ENCODE data around the gene LIMK2. TPM values are rescaled to one million over a fixed set of nuclear protein-coding genes. Genes with fewer than 3 reads are reported as not detected.

LIMK2 gene
- total RNA-seq, 1 donor from 2014 or later, result 48.5 TPM

- intact Hi-C loops (cut with micrococcal nuclease), result no loop called here
Measured at GRCh38 chr22:31241936-31242335, 29.8 kb downstream of the LIMK2 start.

DNA sequence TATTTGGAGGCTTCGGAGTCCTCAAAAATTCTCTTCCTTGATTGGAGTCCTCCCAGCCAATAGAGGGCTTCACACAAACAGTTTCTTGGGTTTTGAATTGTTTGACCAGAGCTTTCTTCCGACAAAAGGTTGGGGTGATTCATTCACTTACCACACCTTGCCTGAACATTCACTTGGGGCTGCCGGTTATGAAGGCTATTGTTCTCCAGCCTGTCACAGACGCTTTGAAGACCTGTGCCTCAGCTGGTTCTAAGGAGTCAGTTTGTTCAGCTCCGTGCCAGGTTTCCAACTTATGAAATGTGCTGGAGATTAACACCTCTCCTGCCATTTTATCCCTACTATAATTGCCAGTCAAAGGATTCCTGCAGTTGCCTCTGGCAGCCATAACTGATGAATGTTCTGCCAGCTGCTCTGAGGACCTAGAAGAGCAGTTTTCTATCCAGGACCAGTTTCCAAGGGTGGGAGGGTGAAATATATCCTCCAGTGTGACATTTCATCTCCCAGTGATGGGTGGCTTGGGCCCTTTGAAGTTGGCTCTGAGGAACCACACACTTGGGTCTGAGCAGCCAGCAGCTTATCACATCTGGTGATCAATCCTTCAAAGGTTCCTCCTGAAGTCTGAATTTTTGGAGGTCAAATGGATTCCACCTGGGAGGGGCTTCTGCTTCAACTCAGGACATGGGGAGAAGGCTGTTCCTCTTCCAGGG, 31.4 kb downstream of the LIMK2 start:
- intact Hi-C loops (cut with micrococcal nuclease), result no loop called here

DNA sequence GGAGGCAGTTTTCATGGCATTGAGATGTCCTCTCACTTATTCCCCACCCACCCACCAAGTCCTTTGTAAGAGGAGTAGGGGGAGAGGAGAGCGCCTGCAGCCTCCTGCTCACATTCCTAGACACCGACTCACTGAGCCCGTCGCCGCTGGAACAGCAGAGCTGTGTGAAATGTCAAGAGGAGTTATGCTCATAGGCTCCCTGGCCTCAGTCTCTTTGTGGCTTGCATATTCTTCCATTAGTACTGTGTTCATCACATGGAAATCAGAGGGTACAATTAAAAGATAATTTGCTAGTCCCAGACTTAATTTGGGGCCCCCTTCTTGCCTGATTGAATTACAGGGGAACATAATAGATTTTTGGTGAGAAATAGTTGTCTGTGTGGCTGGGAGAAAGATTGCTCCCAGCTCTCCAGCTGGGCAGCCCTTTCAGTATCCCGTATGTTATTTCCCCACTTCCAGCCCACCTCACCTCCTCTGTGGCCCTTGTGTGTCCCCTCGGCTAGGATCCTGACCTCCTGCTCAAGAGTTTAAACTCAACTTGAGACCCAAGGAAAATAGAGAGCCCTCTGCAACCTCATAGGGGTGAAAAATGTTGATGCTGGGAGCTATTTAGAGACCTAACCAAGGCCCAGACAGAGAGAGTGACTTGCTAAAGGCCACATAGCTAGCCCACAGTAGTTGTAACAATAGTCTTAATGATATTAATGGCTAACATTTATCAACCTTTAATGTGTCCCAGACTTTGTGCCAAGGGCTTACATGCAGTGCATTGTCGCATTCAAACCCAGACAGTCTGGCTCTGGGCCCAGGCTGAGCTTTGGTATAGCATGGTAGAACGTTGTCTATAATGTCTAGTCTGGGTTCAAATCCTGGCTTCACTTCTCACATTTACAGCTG, 32.2 kb downstream of the LIMK2 start:
- intact Hi-C loops (cut with micrococcal nuclease), result no loop called here

GRCh38 chr22:31244943-31245451, 32.9 kb downstream of the LIMK2 start:
- intact Hi-C loops (cut with micrococcal nuclease), result loop anchor here (5.0 kb wide), 1 partner anchor 47 kb away; the partner anchor contains the start of gene PIK3IP1

DNA sequence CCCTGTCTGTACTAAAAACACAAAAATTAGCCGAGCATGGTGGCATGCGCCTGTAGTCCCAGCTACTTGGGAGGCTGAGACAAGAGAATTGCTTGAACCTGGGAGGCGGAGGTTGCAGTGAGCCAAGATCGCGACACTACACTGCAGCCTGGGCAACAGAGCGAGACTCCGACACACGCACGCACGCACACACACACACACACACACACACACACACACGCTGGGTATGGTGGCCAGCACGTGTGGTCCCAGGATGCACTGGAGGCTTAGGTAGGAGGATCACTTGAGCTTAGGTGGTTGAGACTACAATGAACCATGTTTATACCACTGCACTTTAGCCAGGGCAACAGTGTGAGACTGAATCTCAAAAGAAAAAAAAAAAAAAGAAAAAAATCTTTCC, 33.9 kb downstream of the LIMK2 start:
- intact Hi-C loops (cut with micrococcal nuclease), result loop anchor here (5.0 kb wide), 1 partner anchor 46 kb away; the partner anchor contains the start of gene PIK3IP1

DNA sequence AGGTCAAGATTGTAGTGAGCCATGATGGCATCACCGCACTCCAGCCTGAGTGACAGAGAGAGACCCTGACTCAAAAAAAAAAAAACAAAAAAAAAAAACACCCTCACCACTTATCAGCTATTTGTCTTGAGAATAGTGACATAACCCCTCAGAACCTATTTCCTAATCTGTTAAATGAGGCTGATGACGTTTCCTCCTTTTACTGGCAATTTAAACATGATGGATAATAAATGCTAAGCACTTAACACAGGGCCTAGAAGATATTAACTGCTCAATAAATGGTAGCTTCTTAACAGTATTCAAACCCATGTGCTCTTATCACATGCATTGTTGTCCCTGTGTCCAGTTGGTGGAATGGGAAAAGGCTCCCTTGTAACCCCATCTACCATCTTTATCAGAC, 34.6 kb downstream of the LIMK2 start:
- intact Hi-C loops (cut with micrococcal nuclease), result loop anchor here (5.0 kb wide), 1 partner anchor 46 kb away; the partner anchor contains the start of gene PIK3IP1

DNA sequence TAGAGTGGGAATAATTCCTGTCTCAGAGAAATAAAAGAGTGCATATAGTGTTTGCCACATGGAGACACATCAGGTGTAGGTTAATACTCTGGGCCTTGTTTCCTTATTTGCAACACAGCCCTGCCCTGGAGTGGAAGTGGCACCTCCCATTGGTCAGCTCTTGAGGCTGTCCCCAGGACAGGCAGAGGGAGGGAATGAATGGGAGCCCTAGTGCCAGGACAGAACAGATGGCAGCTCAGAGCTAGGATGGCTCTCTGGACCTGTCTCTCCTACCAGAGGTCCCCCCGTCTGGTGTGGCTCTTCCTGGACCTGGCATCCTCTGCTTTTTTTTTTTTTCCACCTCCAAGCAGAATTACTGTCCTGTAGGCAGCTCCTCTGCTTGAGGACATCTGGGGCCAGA, 35.6 kb downstream of the LIMK2 start:
- intact Hi-C loops (cut with micrococcal nuclease), result loop anchor here (5.0 kb wide), 1 partner anchor 45 kb away; the partner anchor contains the start of gene PIK3IP1

- intact Hi-C loops (cut with micrococcal nuclease), result loop anchor here (5.0 kb wide), 1 partner anchor 44 kb away; the partner anchor contains the start of gene PIK3IP1
Measured at GRCh38 chr22:31248138-31248745, 36.1 kb downstream of the LIMK2 start.

DNA sequence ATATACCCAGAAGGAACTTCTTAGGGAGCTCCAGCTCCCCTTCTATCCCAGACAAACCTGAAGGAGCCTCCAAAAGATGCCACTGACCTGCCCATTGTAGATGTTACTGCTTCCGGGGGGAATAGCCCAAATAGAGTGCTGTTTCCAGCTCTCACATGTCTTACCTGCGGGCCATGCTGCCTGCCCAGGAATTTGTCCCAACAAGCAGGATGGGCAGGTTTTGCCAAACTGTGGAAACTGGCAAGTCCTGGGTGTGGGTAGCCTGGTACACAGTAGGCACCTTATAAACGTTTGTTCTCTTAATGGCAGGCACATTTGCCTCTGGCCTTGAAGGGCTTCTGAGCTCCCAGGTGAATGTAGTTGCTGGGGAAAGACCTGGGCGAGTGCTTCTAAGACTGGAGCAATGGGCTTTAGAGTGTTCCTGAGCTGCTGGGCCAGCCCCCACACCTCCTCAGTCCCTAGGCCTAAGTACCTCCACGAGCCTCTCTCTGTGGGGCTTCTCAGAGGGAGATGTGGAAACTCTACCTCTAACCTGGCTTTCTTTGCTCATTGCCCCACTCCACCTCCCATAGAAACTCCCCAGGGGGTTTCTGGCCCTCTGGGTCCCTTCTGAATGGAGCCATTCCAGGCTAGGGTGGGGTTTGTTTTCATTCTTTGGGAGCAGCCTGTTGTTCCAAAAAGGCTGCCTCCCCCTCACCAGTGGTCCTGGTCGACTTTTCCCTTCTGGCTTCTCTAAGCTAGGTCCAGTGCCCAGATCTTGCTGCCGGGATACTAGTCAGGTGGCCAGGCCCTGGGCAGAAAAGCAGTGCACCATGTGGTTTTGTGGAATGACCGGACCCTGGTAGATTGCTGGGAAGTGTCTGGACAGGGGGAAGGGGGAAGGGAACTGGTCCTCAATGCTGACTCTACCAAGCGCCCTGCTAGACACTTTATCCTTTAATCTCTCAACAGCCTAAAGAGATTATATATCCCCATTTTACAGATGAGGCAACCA, 37.2 kb downstream of the LIMK2 start:
- intact Hi-C loops (cut with micrococcal nuclease), result loop anchor here (5.0 kb wide), 1 partner anchor 43 kb away; the partner anchor contains the start of gene PIK3IP1

GRCh38 chr22:31250740-31251600, 38.9 kb downstream of the LIMK2 start:
- intact Hi-C loops (cut with micrococcal nuclease), result no loop called here

- intact Hi-C loops (cut with micrococcal nuclease), result no loop called here
Measured at GRCh38 chr22:31253949-31254348, 41.9 kb downstream of the LIMK2 start.

GRCh38 chr22:31259798-31260473, 47.8 kb downstream of the LIMK2 start:
- intact Hi-C loops (cut with micrococcal nuclease), result no loop called here

DNA sequence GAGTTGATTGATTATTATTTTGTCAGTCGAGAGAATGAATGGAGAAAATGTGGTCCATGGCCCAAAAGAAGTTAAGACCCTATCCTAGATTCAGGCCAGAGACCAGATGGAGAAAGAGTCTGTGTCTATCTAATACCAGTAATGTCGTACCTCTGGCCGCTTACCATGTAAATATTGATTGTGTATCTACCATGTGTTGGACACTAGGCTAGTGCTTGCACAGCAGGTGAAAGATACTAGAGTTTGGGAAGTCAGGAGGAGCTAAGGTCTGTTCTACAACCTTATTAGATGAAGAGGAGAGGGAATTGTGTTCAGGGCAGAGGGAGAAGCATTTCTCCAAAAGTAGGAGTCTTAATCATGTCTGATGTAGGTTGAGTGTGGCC, 48.4 kb downstream of the LIMK2 start:
- intact Hi-C loops (cut with micrococcal nuclease), result no loop called here

DNA sequence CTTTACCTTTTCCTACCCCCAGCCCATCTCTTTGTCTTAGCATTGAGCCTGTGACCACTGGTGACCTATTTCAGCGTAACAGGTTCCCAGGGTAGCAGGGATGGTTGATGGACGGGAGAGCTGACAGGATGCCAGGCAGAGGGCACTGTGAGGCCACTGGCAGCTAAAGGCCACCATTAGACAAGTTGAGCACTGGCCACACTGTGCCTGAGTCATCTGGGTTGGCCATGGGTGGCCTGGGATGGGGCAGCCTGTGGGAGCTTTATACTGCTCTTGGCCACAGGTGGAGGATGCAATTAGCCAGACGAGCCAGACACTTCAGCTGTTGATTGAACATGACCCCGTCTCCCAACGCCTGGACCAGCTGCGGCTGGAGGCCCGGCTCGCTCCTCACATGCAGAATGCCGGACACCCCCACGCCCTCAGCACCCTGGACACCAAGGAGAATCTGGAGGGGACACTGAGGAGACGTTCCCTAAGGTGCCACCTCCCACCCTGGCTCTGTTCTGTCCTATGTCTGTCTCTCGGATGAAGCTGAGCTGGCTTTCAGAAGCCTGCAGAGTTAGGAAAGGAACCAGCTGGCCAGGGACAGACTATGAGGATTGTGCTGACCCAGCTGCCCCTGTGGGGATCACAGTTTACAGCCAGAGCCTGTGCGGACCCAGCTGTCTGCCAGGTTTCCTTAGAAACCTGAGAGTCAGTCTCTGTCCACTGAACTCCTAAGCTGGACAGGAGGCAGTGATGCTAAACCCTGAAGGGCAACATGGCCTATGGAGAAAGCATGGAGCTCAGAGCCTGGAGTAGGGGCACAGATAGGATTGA, 50.4 kb downstream of the LIMK2 start:
- intact Hi-C loops (cut with micrococcal nuclease), result no loop called here

GRCh38 chr22:31263896-31264640, 52.0 kb downstream of the LIMK2 start:
- intact Hi-C loops (cut with micrococcal nuclease), result no loop called here

DNA sequence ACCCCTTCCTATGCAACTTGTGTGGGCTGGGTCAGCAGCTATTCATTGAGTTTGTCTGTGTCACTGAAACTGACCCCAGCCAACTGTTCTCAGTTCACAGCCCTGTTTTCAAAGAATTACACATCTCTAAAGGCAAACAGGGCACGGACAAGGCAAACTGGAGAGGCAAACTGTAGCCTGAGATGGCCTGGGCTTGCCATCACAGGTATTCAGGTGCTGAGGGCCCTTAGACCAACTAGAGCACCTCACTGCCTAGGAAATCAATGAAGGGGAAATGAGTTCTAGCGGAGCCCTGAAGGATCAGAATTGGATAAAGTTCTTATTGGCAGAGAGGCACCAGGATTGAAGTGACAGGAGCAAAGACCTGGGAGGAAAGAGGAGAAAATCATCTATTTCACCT, 56.2 kb downstream of the LIMK2 start:
- intact Hi-C loops (cut with micrococcal nuclease), result no loop called here

Data from T-helper 2 cell treated with Interferon-gamma antibody and Interleukin-4, amounts not matched to agents 100 ng/mL and 5 ng/mL, for 36 hours (primary cell).